GM06990 (cell line): ENCODE measurements around the gene BNIP2.

Source experiments
- DNase-seq: peaks from one replicate; pipeline ENCODE4 v3.0.0-alpha.2; 2011; ENCODE audit not compliant: insufficient read length; ENCODE audit errors: extremely low read depth
- H3K27me3 ChIP-seq: replicated peaks from 2 replicates; pipeline ENCODE4 v1.6.0; 2011; ENCODE audit warnings: low read length; ENCODE audit not compliant: control insufficient read depth, insufficient read depth
- H3K36me3 ChIP-seq: 2 replicates; pipeline ENCODE4 v1.5.1; 2011; ENCODE audit warnings: low read length; ENCODE audit not compliant: control insufficient read depth, insufficient read depth
- H3K4me3 ChIP-seq: replicated peaks from 2 replicates; pipeline ENCODE4 v1.5.1; 2011; ENCODE audit warnings: low read depth, mild to moderate bottlenecking, control low read depth, low read length
- CTCF ChIP-seq: IDR thresholded peaks from 2 replicates; pipeline ENCODE4 v1.5.1; 2011; ENCODE audit warnings: low read length, control low read depth, mild to moderate bottlenecking, inconsistent platforms; ENCODE audit not compliant: insufficient read depth, poor library complexity, severe bottlenecking

The BNIP2 gene

GRCh38 chr15:59618406-59618805, 70.7 kb downstream of the BNIP2 start:
- no peaks in the 10 kb centered on the region for H3K36me3 ChIP-seq
- TF ChIP-seq CTCF, result no peak
- no peak overlapping the region for H3K4me3 ChIP-seq
- H3K27me3 ChIP-seq, result no peaks in the 10 kb centered on the region
- no peak for DNase-seq

GRCh38 chr15:59616379-59616778, 72.7 kb downstream of the BNIP2 start:
- Histone ChIP-seq H3K36me3 (no peaks in the 10 kb centered on the region), H3K4me3 (no peak overlapping the region), H3K27me3 (no peaks in the 10 kb centered on the region)
- DNase-seq, result no peak
- TF ChIP-seq CTCF, result peak; percentile 8

- no peak for DNase-seq
- Histone ChIP-seq H3K4me3 (no peak overlapping the region), H3K36me3 (no peaks in the 10 kb centered on the region), H3K27me3 (no peaks in the 10 kb centered on the region)
- no peak for TF ChIP-seq CTCF
Observed at GRCh38 chr15:59615661-59616060, 73.5 kb downstream of the BNIP2 start.

GRCh38 chr15:59614153-59614552, 75.0 kb downstream of the BNIP2 start:
- no peaks in the 10 kb centered on the region for H3K27me3 ChIP-seq

GRCh38 chr15:59611276-59612260, 77.6 kb downstream of the BNIP2 start, which contains the start of gene GCNT3:
Gene GCNT3 (plus strand): TSS chr15:59611783. CDS start chr15:59618239, 6,456 bp downstream.
- Histone ChIP-seq H3K4me3 (no peak within 1 kb of the TSS), H3K36me3 (no peaks in the 10 kb centered on the region), H3K27me3 (no peaks in the 10 kb centered on the region)
- DNase-seq, result no peak
- no peak for TF ChIP-seq CTCF

More at GRCh38 chr15:59614153-59614552, 75.0 kb downstream of the BNIP2 start:
- Histone ChIP-seq H3K4me3 (no peak overlapping the region), H3K36me3 (no peaks in the 10 kb centered on the region)
- no peak for TF ChIP-seq CTCF
- no peak for DNase-seq
